Activated CD8-positive, alpha-beta T cell treated with anti-CD3 and anti-CD28 coated beads, Interleukin-2, amount 10 ng/mL, durations not matched to agents 7 days and 5 days (primary cell): Measurements from ENCODE around the gene TMEM191B. TPM values are rescaled to one million over a fixed set of nuclear protein-coding genes. Genes with fewer than 3 reads are reported as not detected.
"Not testable (repeated sequence)": the region's sequence is repeated elsewhere in the genome, so short reads cannot be mapped to it uniquely, and the experiment has no call there.

Experiments used
- ATAC-seq: fragments of 150-1000 bp; cut with Tn5 transposase; one replicate; pipeline ENCODE4 v1.10.0; 2021; ENCODE audit warnings: moderate library complexity
- CTCF ChIA-PET: fragments of 350-600 bp; sonication (Branson Sonifier 250); formaldehyde crosslinking; loops from one replicate; lab custom pipeline; 2021; ENCODE audit warnings: antibody characterized with exemption; lab: Charles Lee
- POLR2A ChIA-PET: fragments of 350-600 bp; sonication (Branson Sonifier 250); formaldehyde crosslinking; loops from one replicate; lab custom pipeline; 2021; ENCODE audit warnings: antibody characterized with exemption; lab: Charles Lee
- DNase-seq: peaks from one replicate; pipeline ENCODE4 v3.0.0-alpha.2; 2020
- H3K27ac Mint-ChIP-seq: one replicate; pipeline ENCODE4 v1.8.0; 2021; ENCODE audit warnings: mild to moderate bottlenecking, mixed read lengths
- H3K27me3 Mint-ChIP-seq: one replicate; pipeline ENCODE4 v1.8.0; 2021; ENCODE audit warnings: low read depth, mixed read lengths
- H3K36me3 Mint-ChIP-seq: one replicate; pipeline ENCODE4 v1.8.0; 2021; ENCODE audit warnings: low read depth, mixed read lengths
- H3K4me1 Mint-ChIP-seq: one replicate; pipeline ENCODE4 v1.8.0; 2021; ENCODE audit warnings: low read depth, mixed read lengths
- H3K4me3 Mint-ChIP-seq: one replicate; pipeline ENCODE4 v1.8.0; 2021; ENCODE audit warnings: mild to moderate bottlenecking, mixed read lengths
- H3K9me3 Mint-ChIP-seq: one replicate; pipeline ENCODE4 v1.8.0; 2022; ENCODE audit warnings: mixed read lengths; ENCODE audit not compliant: insufficient read depth
- total RNA-seq, 2 experiments: library from RNA; stranded (reverse); gene quantifications; one replicate each; pipeline ENCODE4 v1.2.3, GENCODE V29; 2021

Gene TMEM191B
- total RNA-seq, 2 experiments from 2014 or later: 0.94 TPM; not detected in 1

DNA sequence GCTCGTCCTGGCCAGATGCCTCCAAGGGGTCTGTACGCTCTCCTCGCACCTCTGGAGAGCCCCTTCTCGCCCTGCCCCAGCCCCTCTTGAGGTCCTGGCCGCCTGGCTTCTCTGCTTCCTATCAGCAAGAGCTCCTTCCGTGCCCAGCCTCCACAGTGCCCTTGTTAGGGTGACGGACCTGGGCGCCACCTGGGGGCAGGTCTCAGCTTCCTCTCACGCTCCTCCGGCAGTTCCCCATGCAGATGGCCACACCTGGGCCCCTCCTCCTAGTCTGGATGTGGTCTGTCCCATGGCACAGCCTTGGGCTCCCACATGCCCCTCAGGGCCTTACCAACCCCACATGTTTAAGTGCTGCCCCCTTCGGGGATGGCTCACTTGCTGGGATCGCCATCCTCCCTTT lies 6.7 kb downstream of the TMEM191B start:
- H3K27ac Mint-ChIP-seq, POLR2A ChIA-PET, DNase-seq, H3K4me1 Mint-ChIP-seq, H3K9me3 Mint-ChIP-seq, H3K36me3 Mint-ChIP-seq, H3K4me3 Mint-ChIP-seq, H3K27me3 Mint-ChIP-seq, ATAC-seq, CTCF ChIA-PET: not testable (repeated sequence)

DNA sequence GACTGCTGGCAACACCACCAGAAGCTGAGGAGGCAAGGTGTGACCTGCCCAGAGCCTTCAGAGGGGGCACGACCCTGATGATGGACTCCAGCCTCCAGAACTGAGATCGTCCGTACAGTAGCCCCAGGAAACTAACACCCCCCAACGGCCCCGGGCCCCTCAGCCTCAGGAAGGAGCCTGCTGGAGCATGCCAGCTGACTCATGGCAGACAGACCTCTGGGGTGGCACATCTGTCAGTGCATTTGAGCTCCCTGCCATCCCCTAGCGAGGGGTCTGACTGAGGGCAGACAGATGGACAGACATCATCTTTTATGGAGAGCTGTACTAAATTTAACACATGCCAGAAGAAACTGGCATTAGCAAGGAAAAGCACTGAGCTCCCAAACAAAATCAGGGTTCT lies 12.4 kb downstream of the TMEM191B start:
- H3K4me1 Mint-ChIP-seq, CTCF ChIA-PET, H3K27me3 Mint-ChIP-seq, H3K36me3 Mint-ChIP-seq, H3K27ac Mint-ChIP-seq, H3K9me3 Mint-ChIP-seq, POLR2A ChIA-PET, DNase-seq, ATAC-seq, H3K4me3 Mint-ChIP-seq: not testable (repeated sequence)

GRCh38 chr22:18543400-18543799 lies 15.8 kb downstream of the TMEM191B start:
- H3K27me3 Mint-ChIP-seq, H3K9me3 Mint-ChIP-seq, H3K36me3 Mint-ChIP-seq, ATAC-seq, CTCF ChIA-PET, H3K27ac Mint-ChIP-seq, POLR2A ChIA-PET, H3K4me1 Mint-ChIP-seq, H3K4me3 Mint-ChIP-seq, DNase-seq: not testable (repeated sequence)

DNA sequence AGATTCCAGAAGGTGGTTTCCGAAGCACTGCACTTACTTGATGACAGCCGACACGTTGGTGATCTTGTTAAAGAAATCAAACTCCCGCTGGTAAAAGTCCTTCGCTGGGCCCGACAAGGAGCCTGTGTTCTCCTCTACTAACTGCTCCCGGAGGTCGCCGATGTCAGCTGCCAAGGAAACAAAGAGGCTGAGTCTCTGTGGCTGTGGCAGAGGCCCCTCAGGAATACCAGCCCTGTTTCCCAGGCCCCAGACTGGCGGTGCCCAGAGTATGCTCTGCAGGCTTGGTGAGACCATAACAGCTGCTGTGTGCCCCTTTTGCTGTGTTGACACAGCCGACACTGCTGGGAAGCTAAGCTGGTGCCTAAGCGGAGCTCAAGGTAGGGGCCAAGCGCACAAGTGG lies 17.0 kb downstream of the TMEM191B start:
- H3K27ac Mint-ChIP-seq, DNase-seq, H3K4me3 Mint-ChIP-seq, CTCF ChIA-PET, H3K27me3 Mint-ChIP-seq, H3K36me3 Mint-ChIP-seq, H3K9me3 Mint-ChIP-seq, H3K4me1 Mint-ChIP-seq, POLR2A ChIA-PET, ATAC-seq: not testable (repeated sequence)

DNA sequence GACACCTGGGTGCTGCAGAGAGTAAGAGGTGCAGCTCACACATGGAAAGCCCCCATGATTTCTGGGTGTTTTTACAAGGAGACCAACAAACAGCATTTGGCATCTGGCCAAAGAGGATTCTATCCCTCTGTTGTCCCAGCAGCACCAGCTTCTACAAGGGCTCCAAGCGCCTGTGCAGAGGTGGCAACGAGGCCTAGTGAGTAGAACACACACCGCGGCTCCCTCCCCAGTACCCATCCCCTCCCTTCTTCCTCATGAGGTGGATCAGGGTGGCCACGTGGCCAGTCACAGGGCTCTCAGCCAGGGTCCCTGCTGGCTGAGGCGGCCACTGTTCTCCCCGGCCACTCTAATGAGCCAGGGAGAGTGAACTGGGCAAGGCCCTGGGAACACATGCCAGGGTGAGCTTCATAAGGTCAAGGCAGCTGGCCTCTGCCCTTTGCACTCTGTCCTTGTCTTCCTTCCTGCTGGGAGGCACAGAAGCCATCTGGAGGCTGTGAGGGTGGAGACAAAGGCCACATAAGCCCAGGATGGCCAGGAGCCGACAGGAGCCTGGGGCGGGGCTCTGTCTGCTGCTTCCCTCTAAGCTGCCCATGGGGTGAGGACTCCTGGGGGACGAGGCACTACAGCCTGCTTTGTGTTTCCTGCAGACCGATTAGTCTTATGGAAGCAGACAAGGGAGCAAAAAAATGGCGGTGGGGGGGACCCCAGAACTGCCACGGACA lies 22.0 kb downstream of the TMEM191B start:
- H3K27ac Mint-ChIP-seq, H3K4me1 Mint-ChIP-seq, H3K36me3 Mint-ChIP-seq, POLR2A ChIA-PET, DNase-seq, ATAC-seq, H3K27me3 Mint-ChIP-seq, H3K4me3 Mint-ChIP-seq, CTCF ChIA-PET, H3K9me3 Mint-ChIP-seq: not testable (repeated sequence)

GRCh38 chr22:18551046-18551445 lies 23.4 kb downstream of the TMEM191B start:
- H3K4me1 Mint-ChIP-seq, H3K4me3 Mint-ChIP-seq, H3K27ac Mint-ChIP-seq, H3K27me3 Mint-ChIP-seq, H3K36me3 Mint-ChIP-seq, DNase-seq, H3K9me3 Mint-ChIP-seq, ATAC-seq, CTCF ChIA-PET, POLR2A ChIA-PET: not testable (repeated sequence)

DNA sequence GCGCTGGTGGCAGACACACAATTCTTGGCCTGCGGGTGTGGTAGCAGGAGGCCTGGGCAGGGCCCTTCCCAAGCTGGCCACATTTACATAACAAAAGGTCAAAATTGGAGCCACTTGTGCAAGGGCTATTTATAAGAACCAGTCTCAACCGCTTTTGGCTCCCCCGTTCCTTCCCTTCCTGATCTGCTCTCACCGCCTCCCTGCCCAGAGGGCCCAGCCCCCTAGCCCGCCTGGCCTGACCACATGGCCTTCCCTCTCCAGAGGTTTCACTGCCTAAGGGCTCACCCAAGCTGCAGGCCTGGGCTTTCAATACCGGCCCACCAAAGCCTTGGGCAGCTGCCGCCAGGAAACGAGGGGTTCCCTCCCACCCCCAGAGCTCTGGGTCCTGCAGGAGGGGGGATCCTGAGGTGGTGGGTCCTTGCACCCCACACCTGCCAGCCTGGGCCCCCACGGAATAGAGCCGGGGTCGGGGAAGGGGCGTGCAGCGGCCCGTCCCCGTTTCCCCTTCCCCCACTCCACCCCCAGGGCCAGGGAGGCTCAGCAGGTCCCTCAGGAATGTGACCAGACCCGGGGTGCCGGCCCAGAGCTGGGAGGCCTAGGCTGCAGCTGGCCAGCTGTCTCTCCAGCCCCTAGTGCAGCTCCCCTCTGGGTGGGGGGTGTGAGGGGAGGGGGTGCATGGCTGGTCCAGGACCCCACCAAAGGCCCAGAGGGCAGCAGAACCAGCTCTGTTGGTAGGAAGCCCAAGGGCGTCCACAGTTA lies 25.4 kb downstream of the TMEM191B start:
- H3K27ac Mint-ChIP-seq, H3K27me3 Mint-ChIP-seq, H3K36me3 Mint-ChIP-seq, H3K9me3 Mint-ChIP-seq, ATAC-seq, H3K4me1 Mint-ChIP-seq, DNase-seq, H3K4me3 Mint-ChIP-seq, CTCF ChIA-PET, POLR2A ChIA-PET: not testable (repeated sequence)

- POLR2A ChIA-PET, ATAC-seq, H3K27ac Mint-ChIP-seq, H3K9me3 Mint-ChIP-seq, CTCF ChIA-PET, H3K4me3 Mint-ChIP-seq, H3K27me3 Mint-ChIP-seq, H3K4me1 Mint-ChIP-seq, DNase-seq, H3K36me3 Mint-ChIP-seq: not testable (repeated sequence)
Measured at GRCh38 chr22:18554280-18555256, 27.0 kb downstream of the TMEM191B start.

DNA sequence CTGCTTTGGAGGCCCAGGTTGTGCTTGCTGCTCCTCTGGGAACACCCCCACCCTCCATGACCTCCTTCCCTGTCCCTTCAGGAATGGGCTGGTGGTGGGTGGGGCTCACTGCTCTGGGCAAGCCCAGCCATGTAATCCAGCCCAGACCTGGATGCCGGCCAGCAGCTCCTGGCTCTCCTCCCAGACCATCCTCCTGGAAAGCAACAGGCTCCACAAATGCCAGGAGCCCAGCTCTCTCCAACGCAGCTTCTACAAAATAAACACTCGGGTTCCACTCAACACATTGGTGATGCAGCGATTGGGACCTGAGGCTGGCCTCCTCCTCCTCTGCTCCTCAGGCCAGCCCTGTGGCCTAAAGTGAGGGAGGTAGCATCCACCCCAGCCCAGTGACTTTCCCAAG lies 30.9 kb downstream of the TMEM191B start:
- H3K36me3 Mint-ChIP-seq, POLR2A ChIA-PET, CTCF ChIA-PET, DNase-seq, ATAC-seq, H3K27ac Mint-ChIP-seq, H3K9me3 Mint-ChIP-seq, H3K27me3 Mint-ChIP-seq, H3K4me1 Mint-ChIP-seq, H3K4me3 Mint-ChIP-seq: not testable (repeated sequence)

- H3K27me3 Mint-ChIP-seq, CTCF ChIA-PET, ATAC-seq, H3K9me3 Mint-ChIP-seq, H3K36me3 Mint-ChIP-seq, H3K4me1 Mint-ChIP-seq, POLR2A ChIA-PET, DNase-seq, H3K27ac Mint-ChIP-seq, H3K4me3 Mint-ChIP-seq: not testable (repeated sequence)
Measured at GRCh38 chr22:18558939-18559338, 31.3 kb downstream of the TMEM191B start.

DNA sequence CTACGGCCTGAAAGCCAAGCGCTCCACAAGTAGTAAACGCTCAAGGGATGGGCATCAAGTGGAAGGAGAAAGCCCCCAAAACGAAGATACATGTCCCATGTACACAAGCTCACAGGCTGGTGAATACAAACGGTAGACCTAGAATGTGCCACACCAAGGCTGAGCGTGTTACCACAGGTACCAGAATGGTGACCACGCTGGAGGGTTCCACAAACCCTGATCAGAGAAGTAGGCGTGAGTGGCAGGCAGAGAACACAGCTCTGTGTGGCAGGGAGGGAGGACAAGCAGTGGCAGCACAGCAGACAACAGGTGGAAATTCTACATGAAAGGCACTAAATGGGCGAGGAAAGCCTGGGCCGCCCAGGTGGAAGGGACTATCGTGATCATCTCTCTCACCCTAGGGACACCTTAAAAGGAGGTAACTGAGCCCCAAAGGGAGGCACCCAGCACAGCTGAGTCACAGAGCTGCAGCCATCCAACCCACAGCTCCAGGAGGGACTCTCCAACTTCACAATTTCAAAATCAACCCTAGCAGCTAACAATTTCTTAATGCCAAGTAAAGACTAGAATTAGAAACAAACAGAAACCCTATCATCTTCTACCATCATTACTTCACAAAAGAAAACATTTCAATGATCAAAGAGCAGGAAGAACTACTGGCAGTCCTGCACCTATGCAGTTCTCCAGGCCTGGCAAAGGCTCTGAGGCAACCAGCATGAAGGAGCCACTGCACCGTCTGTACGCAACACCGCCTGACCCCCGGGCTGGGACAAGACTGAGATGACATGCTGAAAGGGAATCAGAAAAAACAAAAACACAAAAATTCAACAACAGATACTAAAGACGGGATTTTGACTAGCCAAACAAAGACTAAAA lies 32.7 kb downstream of the TMEM191B start:
- POLR2A ChIA-PET, H3K4me3 Mint-ChIP-seq, CTCF ChIA-PET, H3K4me1 Mint-ChIP-seq, H3K9me3 Mint-ChIP-seq, DNase-seq, H3K36me3 Mint-ChIP-seq, H3K27me3 Mint-ChIP-seq, H3K27ac Mint-ChIP-seq: not testable (repeated sequence)
- ATAC-seq: peak; percentile 65
